ENCODE results near the gene ELF2.
"Not testable (repeated sequence)": the region's sequence is repeated elsewhere in the genome, so short reads cannot be mapped to it uniquely, and the experiment has no call there.

Gene ELF2

DNA sequence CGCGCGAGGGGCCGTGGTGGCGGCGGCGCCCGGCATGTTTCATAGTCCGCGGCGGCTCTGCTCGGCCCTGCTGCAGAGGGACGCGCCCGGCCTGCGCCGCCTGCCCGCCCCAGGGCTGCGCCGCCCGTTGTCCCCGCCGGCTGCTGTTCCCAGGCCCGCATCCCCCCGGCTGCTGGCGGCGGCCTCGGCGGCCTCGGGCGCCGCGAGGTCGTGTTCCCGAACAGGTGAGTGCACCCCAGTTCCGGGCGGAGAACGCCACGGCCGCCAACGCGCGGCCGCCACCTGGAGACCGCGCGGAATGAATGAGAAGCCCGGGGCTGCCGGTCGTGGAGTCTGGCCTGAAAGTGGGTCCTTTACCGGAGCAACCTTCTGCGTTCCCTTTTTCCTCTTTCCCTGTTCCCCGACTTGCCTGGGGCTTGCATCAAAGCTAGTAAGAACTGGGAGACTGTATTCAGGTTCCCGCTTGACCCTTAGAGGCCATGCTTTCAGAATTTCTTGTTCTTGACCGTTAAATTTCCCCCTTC is 161.0 kb downstream of the ELF2 start:
- no peak for DNase-seq

- DNase-seq, result peak; percentile 92
Measured at GRCh38 chr4:139015269-139015947, 161.6 kb downstream of the ELF2 start, which contains the start of gene NOCT. TSS of gene NOCT (plus strand) at chr4:139015781. CDS start at chr4:139015982, 201 bp downstream.

DNA sequence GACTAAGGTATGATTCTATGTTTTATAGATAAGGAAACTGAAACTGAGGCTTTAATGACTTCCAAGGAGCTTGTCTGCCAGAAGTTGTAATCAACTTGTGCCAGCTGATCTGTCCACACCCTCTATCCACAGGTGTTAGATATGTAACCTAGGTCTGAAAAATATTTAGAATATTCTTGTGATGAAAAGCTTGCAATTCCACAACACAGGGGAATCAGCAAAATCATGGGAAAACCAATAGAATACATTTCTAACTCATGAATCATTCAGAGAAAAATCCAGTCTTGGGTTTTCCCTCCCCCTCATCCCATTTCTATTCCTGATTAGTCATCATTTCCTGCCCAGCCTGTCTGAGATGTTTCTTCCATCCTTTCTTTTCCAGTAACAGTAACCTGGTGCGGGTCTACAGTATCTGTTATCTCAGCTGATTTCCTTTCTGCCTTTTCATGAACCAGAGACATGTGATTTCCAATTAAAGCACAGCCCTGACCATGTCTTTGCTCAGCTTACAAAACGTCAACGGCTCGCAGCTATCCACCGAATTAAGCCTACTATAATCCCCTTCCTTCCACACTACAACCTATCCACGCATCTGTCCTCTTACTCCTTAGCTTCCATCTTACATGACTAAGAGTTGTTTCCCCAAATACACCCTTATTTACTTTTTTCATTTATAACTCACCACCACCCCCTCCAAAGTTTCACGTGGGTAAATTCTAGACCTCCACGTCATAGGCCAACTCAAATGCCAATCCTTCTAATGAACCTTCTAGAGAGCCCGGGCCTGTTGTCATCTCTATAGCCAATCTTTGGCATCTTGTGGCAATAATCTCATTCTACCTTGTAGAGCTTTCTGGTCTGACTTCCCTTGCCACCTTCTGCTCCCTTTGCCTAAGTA is 162.4 kb downstream of the ELF2 start:
- DNase-seq, result no peak

- no peak for DNase-seq
Measured at GRCh38 chr4:139011225-139011950, 165.6 kb downstream of the ELF2 start.

DNA sequence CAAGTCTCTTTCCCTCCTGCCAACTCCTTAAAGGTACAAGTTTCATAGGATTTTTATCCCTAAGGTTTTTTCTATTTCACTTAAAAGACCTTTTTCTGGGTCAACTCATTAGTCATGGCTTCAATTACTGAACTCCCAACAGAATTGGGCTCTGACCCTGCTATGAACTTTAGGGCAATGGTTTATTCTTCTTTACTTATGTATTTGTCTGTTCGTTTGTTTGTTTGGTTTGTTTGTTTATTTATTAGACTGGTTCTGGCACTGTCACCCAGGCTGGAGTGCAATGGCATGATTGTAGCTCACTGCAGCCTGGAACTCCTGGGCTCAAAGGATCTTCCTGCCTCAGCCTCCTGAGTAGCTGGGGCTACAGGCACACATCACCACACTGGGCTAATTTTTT is 167.3 kb downstream of the ELF2 start:
- no peak for DNase-seq

DNA sequence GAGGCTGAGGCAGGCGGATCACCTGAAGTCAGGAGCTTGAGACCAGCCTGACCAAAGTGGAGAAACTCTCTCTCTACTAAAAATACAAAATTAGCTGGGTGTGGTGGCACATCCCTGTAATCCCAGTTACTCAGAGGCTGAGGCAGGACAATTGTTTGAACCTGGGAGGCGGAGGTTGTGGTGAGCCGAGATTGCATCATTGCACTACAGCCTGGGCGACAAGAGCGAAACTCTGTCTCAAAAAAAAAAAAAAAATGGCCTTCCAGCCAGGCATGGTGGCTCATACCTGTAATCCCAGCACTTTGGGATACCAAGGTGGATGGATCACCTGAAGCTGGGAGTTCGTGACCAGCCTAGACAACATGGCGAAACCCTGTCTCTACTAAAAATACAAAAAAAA is 168.7 kb downstream of the ELF2 start:
- DNase-seq, result not testable (repeated sequence)

- no peak for DNase-seq
Measured at GRCh38 chr4:139007640-139008039, 169.4 kb downstream of the ELF2 start.
